Left renal cortex interstitium (tissue), 4 donors: ENCODE measurements around the gene DCBLD1. TPM values are rescaled to one million over a fixed set of nuclear protein-coding genes. Genes with fewer than 3 reads are reported as not detected.
"Not testable (repeated sequence)": the region's sequence is repeated elsewhere in the genome, so short reads cannot be mapped to it uniquely, and the experiment has no call there.

Source experiments
- DNase-seq, 4 donors: peaks; one replicate each; pipeline ENCODE4 v3.0.0-alpha.2; 2013; ENCODE audit warnings: low read depth in 4 of 4, low spot score in 2 of 4, missing footprints in 1 of 4
- polyA plus RNA-seq, 4 donors: library from polyadenylated mRNA; unstranded; fragments of 120-200 nt; gene quantifications; one replicate each; pipeline ENCODE4 v1.2.1, GENCODE V29; 2013; ENCODE audit not compliant: insufficient read length in 4 of 4

Gene DCBLD1
- polyA plus RNA-seq, 4 donors: 9.0 to 13.0 (median 10.5) TPM

DNA sequence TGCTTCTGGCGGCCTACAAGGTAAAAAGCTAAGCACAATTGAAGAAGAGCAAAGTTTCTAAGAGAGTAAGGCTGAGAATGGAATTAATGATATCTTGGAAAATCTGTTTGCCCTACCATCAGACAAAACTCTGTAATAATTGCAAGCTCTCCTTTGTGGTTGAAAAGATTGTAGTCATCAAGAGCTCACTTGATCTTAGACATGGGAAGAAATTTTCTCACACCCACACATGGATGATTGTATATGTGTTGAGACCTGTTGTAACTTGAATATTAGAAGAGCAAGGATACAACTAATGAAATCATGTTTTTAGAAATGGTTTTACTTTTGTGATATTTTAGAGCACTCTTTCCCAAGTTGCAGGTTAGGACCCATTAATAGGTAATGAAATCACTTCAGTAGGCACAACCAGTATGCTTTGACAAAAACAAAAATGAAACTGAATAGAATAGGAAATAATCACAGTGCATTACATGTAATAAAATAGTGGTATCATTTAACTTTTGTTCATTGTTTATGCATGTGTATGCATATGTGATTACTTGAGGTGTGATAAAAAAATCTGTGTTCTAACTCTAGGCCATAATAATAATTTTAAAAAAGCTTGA lies 14.0 kb downstream of the DCBLD1 start:
- DNase-seq: no peak

- DNase-seq: no peak
Measured at GRCh38 chr6:117497237-117497636, 14.8 kb downstream of the DCBLD1 start.

DNA sequence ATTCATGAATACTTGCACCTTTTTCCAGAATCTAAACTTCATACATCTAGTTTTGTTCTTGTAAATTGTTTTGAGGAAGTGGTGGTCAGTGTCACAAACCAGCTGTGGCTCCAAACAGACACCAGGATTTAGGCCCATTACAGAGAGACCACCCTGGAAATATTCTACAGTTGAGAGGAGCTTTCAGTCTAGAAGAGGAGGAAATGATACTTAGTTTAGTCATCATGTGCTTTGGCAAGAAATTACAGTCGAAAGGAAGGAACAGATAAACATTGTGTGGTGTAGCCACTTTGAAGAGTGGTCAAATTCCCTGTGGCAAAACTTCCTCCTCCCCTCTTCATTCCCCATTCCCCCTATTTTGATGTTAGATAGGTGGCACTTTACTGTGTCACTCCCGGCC lies 15.7 kb downstream of the DCBLD1 start:
- no peak for DNase-seq

- DNase-seq: no peak
Measured at GRCh38 chr6:117501722-117502121, 19.2 kb downstream of the DCBLD1 start.

- no peak for DNase-seq
Measured at GRCh38 chr6:117502580-117502979, 20.1 kb downstream of the DCBLD1 start.

DNA sequence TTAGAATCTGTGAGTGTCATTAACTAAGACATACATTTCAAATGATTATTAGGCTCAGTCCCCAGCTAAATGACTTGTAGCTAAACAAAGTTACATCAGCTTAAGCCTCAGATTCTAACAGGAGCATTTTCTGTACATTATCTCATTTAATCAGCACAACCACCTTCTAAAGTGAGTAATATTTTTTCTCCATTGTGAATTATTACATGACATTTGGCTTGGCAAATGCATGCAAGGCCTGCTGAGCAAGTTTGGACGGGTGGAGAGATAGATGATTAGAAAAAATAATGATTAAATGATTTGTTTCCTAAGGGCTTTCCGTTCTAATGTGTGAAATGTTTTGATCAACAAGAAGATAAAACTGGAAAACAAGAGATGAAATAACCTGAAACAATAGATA lies 20.7 kb downstream of the DCBLD1 start:
- no peak for DNase-seq

- DNase-seq: no peak
Measured at GRCh38 chr6:117504478-117505144, 22.1 kb downstream of the DCBLD1 start.

- DNase-seq: no peak
Measured at GRCh38 chr6:117505311-117505710, 22.8 kb downstream of the DCBLD1 start.

DNA sequence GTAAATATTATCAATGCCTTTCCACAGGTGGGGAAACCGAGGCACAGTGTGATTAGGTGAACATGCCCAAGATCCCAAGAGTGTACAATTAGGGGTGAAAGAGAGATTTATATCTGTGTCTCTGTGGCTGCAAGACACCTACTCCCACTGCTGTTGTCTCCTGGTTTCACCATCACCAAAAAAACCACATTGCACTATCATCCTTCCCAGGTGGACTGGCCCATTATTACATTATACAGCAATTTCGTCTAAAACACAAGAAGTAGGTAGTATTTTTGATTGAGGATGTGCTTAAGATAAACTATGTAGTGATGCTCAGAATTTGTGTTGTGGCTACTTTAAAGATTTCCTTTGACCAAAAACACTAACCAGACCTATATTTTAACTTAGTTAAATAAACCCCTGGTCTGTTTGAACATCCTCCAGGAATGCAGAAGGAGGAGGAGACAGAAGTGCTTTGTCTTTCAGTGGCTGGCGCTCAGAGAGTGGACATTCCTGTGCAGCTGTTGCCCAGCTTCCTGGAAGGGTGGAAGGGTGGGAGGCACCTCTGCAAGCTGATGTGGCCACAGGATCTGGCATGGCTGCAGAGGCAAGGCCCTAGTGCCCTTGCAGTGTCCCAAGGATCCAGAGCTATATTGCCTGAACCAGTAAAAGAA lies 23.8 kb downstream of the DCBLD1 start:
- no peak for DNase-seq

DNA sequence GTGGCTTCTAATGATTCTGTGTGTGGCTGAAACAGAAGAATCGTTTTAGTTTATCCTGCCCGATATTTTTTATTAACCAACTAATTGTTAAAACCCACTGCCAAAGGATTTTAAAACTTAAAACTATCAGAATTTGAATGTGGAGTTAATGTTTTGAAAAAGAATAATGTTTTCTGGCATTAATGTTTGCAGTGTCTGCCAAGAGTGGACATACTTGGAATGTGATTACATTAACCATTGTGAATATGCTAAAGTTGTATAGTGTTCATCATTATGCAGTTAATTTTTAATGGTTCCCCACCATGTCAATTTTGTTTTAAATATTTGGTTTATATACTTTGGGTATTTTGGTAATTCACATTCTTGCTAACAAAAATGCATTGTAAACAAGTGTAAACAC lies 24.4 kb downstream of the DCBLD1 start:
- no peak for DNase-seq

GRCh38 chr6:117508450-117508971 lies 26.0 kb downstream of the DCBLD1 start:
- DNase-seq: no peak

- DNase-seq: no peak
Measured at GRCh38 chr6:117509021-117509420, 26.5 kb downstream of the DCBLD1 start.

DNA sequence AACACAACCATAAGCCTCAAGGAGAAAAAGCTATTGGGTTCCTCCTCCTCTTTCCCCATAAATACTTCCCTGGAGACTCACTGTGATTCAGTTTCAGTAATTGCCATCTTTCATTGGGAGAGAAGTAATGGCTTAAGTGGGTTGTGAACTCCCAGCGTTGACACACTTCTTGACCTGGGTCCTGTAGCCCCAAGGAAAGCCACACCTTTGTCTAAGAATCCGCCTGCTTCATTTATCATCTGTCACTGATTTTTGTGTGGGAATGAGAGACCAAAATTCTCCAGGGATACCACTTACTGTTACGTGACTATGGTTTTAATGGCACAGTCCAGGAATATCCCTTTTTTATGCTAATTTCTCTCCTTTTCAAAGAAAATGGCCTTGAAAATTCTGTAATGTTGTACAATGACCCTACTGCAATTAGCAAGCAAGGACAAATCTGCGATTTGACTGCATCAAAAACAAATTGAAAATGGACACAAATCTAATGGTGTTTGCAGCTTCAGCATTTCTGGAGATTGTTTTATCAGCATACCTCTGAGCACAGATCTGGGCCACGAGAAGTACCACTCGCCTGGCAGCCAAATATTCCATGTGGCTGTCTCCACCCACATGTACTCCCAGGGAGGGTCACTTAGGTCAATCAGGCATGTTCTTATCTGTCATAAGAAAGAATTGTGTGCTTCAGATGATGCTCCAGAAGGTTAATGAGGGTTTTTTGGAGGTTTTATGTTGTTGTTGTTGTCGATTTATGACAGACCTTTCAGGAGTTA lies 29.8 kb downstream of the DCBLD1 start:
- no peak for DNase-seq

GRCh38 chr6:117512987-117513573 lies 30.6 kb downstream of the DCBLD1 start:
- no peak for DNase-seq

- DNase-seq: no peak
Measured at GRCh38 chr6:117513778-117514365, 31.4 kb downstream of the DCBLD1 start.

- DNase-seq: no peak
Measured at GRCh38 chr6:117514655-117515054, 32.2 kb downstream of the DCBLD1 start.

- DNase-seq: no peak
Measured at GRCh38 chr6:117515326-117515725, 32.9 kb downstream of the DCBLD1 start.

- not testable (repeated sequence) for DNase-seq
Measured at GRCh38 chr6:117517995-117518394, 35.5 kb downstream of the DCBLD1 start.

GRCh38 chr6:117518870-117519269 lies 36.4 kb downstream of the DCBLD1 start:
- no peak for DNase-seq
